ENCODE measurements around the gene F2RL1.
"Not testable (repeated sequence)": the region's sequence is repeated elsewhere in the genome, so short reads cannot be mapped to it uniquely, and the experiment has no call there.

F2RL1 gene

DNA sequence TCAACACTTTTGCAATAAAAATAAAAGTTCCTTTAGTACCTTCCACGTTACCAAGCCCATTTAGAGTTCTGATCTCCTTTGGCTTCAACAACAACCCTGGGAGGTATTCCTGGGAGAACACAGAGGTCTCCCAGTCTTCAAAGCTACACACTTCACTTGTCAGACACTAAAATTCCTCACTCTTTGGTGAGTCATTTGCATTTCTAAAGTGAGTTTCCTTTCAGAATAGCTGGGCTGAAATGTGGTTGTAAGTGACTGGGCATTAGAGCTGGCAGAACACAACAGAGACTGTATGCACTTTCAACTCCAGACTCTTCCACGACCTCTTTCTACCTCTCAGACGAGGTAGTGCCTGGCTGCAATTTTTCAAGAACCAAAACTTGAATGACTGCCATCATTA is 11.5 kb upstream of the F2RL1 start:
- no peak for DNase-seq

DNA sequence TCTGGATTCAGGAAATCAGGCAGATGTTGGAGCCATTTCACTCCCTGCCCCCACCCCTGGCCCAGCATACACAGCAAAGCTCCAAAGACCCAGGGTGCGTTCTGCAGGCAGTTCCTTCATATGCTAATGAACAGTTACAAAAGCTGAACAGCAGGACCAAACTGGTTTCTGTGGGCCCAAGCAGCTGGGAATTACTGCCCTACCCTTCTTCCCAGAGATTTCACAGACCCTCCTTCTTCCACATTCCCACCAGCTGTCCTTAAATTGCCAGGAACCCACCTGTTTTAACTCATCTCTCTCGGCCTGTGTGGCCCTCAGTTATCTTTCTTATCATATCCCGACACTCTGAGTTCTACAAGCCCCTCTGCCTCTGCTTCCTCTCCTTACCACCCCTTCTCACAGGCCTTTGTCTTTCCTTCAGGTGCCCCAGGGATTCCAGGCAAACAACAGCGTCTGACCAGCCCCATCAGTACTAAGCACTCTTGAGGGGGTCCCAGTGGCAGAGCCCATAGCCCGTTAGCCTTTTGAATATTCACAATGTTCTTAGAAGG is 10.6 kb upstream of the F2RL1 start:
- no peak for DNase-seq

GRCh38 chr5:76809141-76809540 is 9.7 kb upstream of the F2RL1 start:
- no peak for DNase-seq

DNA sequence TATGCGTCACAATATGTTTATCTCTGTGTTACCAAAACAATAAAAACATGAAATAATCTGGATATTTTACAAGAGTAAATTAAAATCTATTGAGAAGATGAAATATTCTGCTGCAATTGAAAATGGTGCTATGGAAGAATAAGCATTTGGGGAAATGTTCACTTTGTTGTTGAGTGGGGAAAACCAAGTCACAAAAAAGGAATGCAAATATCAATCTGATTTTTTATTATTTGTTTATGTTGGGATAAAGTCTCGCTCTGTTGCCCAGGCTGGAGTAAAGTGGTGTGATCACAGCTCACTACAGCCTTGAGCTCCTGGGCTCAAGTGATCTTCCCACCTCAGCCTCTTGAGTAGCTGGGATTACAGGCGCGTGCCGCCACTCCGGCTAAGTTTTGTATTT is 8.6 kb upstream of the F2RL1 start:
- DNase-seq: no peak

DNA sequence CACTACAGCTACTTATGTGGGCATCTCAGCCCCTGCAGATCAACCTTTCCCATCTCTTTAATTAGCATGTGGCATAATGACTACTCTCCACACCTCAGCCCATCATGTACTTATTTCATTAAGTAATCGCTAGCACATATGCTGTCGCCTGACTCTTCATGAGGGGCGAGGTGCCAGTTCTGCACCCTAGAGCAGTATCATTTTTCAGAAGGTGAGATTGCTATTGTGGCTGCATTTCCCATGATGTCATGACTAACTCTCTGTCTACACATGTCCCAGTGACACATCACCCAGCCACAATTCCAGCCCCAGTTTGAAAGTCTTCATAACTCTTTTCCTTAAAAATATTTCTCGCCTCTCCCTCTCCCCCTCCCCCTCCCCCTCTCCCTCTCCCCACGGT is 7.6 kb upstream of the F2RL1 start:
- no peak for DNase-seq

DNA sequence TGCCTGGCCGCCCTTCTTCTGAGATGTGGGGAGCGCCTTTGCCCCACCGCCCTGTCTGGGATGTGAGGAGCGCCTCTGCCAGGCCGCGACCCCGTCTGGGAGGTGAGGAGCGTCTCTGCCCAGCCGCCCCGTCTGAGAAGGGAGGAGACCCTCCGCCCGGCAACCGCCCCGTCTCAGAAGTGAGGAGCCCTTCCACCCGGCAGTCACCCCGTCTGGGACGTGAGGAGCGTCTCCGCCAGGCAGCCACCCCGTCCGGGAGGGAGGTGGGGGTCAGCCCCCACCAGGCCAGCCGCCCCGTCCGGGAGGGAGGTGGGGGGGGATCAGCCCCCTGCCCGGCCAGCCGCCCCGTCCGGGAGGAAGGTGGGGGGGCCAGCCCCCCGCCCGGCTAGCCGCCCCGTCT is 6.6 kb upstream of the F2RL1 start:
- not testable (repeated sequence) for DNase-seq

DNA sequence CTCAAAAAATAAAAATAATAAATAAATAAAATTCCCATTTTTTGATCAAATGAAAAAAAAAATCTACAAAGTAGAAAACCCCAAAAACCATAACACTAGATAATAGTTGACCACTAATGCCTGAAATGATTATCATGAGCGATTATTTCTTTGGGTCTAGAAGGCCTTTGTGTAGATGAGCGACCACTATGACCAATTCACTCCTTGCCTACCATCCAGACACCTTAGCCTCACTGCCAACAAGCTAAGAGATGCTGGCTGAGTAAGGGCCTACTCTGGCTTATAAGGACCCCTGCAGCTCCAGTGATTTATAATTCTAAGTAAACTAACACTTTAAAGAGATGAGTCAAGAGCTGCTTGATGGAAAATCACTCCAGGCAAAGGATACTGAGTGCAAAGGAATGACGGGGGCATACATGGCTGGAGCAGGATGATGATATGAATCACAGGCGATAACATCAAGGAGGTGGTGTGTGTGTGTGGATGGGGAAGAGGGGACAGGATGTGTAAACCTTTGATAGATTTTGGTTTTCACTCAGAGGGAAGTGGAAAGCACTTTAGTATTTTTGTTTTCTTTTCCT is 4.8 kb upstream of the F2RL1 start:
- DNase-seq: no peak

- no peak for DNase-seq
Measured at GRCh38 chr5:76816110-76816831, 2.6 kb upstream of the F2RL1 start.

DNA sequence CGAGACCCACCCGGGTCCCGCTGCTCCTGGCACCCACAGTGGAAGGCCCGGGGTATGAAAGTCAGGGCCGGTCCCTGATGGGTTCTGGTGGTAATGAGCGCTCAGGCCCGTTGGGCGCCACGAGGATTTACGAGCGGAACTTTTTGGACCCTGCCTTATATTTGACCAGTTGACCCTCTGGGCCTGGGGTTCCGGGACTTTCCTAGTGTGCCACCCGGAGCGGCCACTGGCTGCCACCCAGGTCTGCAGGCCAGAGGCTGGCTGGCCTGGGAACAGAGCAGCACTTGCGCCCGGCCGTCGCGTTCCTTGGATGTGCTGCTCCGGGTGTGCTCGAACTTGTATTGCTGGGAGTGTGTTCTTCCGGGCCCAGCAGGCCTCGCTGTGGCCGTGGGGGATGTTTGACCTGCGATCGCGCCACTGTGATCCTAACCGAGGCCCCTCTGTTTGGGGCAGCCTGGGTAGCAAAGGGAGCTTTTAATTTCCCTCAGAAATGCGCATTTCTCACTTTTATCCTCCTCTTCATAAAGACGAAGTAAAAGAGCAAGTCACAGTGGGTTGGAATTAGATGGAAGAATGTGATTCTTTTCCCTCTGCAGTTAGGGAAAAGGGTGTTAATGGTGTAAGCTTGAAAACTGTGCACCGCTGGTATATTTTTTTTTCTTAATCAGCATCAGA is 1.2 kb downstream of the F2RL1 start:
- DNase-seq: no peak

DNA sequence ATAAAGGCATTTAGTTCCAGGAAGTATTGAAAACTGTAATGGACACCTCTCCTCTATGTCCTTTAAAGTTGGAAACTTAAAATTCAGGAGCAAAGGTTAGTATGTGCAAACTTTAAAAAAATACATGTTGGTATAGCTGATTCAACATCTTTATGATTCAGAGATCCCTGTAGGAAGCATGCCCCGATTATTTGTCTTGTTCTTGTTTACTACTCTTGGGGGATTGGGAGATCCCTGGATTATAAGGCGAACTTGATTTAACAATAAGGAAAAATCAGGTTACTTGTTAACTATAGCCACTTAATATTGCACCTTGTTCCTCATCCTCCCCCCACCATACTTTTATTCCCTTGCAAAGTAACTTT is 1.7 kb downstream of the F2RL1 start:
- no peak for DNase-seq

- no peak for DNase-seq
Measured at GRCh38 chr5:76821136-76821535, 2.3 kb downstream of the F2RL1 start.

GRCh38 chr5:76822105-76822731 is 3.4 kb downstream of the F2RL1 start:
- not testable (repeated sequence) for DNase-seq

DNA sequence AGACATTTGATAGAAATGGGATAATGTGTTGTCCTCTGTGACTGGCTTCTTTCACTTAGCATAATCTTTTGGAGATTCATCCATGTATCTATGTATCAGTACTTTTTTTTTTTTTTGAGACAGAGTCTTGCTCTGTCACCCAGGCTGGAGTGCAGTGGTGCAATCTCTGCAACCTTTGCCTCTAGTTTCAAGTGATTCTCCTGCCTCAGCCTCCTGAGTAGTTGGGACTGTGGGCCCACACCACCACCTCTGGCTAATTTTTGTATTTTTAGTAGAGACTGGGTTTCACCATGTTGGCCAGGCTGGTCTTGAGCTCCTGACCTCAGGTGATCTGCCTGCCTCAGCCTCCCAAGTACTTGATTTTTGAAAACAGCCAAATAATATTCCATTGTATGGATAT is 7.6 kb downstream of the F2RL1 start:
- not testable (repeated sequence) for DNase-seq

- no peak for DNase-seq
Measured at GRCh38 chr5:76831110-76831452, 12.3 kb downstream of the F2RL1 start.

- no peak for DNase-seq
Measured at GRCh38 chr5:76836181-76836580, 17.4 kb downstream of the F2RL1 start.

DNA sequence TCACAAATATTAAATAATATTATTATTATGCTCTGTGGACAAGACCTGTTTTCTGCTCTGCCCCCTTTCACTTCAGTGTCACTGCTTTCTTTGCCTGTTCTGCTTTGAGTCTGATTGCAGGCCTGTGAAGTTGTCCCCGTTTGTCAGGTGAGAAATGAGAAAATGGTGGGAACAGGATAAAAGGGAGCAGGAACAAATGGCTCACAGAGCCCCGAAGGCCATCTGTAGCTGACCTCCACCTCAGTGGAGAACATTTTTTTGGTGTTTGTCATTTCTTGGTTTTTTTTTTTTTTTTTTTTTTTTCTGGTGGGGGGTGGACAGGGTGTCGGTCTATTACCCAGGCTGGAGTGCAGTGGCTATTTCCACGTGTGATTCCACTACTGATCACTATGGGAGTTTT is 17.8 kb downstream of the F2RL1 start:
- DNase-seq: no peak

DNA sequence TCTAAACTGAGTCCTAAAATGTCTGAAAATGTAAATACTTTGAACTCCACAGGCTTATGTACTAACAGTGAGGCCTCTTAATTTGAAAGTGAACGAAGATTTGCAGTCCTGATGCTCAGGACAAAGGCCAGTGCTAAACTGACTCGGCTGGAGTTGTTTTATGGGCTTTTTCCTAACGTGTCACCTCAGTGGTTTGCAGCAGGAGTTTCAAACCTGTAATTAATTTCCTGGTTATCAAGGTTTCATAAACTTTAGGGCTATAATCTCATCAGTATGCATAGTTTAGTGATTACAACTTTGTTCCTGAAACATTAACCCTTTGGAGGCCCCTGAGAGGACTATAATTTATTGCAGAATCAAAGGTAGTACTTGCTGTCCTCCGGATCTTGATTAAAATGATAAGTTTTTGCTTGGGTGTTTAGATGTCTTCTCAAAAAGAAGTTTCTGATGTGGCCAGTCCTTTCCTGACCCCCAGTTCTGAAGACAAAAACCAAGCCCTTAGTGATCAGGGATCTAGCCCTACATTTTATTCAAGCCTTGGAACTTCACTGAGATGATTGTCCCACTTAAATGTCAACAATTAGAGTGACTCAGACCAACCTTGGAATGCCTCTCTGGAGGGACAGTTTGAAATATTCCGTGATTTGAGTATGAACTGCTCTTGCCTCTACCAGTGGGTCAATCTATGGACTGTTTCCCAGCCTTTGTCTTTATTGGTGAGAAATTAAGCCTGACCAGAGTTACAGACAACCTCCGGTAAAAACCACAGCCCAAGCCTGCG is 19.8 kb downstream of the F2RL1 start:
- no peak for DNase-seq

DNA sequence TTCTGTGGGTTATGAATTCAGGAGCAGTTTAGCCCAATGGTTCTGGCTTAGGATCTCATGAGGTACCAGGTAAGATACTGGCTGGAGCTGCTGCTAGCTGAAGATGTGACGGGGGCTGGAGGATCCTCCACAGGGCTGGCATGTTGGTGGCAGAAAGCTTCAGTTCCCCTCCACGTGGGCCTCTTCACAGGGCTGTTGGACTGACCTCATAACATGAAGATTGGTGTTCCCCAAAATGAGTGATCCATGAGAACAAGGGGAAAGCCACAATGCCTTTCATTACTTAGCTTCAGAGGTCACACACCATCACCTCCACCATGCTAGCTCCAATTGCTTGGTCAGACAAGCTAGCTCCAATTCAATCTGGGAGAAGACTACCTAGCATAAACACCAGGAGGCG is 22.5 kb downstream of the F2RL1 start:
- no peak for DNase-seq

DNA sequence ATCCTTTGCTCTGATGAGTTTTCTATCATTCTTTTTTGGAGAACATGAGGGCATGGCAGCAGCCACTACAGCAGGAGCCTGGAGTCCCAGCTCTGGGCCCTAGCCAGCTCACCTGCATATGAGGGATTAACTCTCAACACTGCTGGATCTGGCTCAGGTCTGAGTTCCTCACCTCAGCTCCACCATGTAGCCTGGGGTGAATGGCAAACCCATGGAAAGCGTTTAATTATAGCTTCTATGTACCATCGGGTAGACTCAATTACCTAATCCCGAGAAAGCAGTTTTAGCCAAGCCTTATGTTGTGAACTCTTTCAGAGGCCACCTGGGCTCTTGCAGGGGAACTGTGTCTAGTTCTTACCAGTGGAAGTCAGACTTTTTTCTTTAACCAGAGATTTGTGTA is 27.1 kb downstream of the F2RL1 start:
- DNase-seq: no peak

GRCh38 chr5:76849419-76850291 is 30.8 kb downstream of the F2RL1 start, which contains the start of gene S100Z:
S100Z (plus strand) TSS chr5:76850014; CDS start chr5:76875360, 25,346 bp downstream.
- no peak for DNase-seq

- no peak for DNase-seq
Measured at GRCh38 chr5:76850543-76851145, 31.8 kb downstream of the F2RL1 start.

All from NCI-H1436 treated with DMSO at 0.1 percent for 48 hours (cell line).